ENCODE data around the gene KRTAP10-8. TPM values are rescaled to one million over a fixed set of nuclear protein-coding genes. Genes with fewer than 3 reads are reported as not detected.
"Not testable (repeated sequence)": the region's sequence is repeated elsewhere in the genome, so short reads cannot be mapped to it uniquely, and the experiment has no call there.

The KRTAP10-8 gene
- total RNA-seq, 2 donors from 2014 or later = not detected

DNA sequence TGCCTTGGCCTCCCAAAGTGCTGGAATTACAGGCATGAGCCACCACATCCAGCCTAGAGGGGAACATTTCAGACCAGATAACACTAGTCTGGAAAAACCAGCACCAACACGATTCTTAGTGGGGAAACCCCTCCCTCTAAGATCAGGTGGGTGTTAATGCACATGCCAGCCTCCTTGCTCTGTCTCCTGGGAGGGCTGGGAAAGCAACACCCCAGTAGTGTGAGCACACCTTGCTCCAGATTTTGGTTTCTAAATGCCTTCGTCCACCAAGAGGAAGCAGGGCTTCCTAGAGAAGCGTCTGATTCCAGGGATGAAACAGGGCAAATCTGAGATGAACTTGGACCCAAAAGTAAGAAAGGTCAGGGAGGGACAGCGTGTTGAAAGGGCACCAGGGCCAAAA lies 40.6 kb upstream of the KRTAP10-8 start:
- 88% methylated on average over 4 of the region's 4 CpGs for WGBS
- TF ChIP-seq POLR2AphosphoS5 (IDR thresholded peaks at IDR 0.05) (no peak), POLR2A (IDR thresholded peaks at IDR 0.05) (no peak)
- TF ChIP-seq, protein P1, sequence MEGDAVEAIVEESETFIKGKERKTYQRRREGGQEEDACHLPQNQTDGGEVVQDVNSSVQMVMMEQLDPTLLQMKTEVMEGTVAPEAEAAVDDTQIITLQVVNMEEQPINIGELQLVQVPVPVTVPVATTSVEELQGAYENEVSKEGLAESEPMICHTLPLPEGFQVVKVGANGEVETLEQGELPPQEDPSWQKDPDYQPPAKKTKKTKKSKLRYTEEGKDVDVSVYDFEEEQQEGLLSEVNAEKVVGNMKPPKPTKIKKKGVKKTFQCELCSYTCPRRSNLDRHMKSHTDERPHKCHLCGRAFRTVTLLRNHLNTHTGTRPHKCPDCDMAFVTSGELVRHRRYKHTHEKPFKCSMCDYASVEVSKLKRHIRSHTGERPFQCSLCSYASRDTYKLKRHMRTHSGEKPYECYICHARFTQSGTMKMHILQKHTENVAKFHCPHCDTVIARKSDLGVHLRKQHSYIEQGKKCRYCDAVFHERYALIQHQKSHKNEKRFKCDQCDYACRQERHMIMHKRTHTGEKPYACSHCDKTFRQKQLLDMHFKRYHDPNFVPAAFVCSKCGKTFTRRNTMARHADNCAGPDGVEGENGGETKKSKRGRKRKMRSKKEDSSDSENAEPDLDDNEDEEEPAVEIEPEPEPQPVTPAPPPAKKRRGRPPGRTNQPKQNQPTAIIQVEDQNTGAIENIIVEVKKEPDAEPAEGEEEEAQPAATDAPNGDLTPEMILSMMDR (IDR thresholded peaks at IDR 0.05) = no peak
- DNase-seq (ENCODE audit: low spot score) = no peak

DNA sequence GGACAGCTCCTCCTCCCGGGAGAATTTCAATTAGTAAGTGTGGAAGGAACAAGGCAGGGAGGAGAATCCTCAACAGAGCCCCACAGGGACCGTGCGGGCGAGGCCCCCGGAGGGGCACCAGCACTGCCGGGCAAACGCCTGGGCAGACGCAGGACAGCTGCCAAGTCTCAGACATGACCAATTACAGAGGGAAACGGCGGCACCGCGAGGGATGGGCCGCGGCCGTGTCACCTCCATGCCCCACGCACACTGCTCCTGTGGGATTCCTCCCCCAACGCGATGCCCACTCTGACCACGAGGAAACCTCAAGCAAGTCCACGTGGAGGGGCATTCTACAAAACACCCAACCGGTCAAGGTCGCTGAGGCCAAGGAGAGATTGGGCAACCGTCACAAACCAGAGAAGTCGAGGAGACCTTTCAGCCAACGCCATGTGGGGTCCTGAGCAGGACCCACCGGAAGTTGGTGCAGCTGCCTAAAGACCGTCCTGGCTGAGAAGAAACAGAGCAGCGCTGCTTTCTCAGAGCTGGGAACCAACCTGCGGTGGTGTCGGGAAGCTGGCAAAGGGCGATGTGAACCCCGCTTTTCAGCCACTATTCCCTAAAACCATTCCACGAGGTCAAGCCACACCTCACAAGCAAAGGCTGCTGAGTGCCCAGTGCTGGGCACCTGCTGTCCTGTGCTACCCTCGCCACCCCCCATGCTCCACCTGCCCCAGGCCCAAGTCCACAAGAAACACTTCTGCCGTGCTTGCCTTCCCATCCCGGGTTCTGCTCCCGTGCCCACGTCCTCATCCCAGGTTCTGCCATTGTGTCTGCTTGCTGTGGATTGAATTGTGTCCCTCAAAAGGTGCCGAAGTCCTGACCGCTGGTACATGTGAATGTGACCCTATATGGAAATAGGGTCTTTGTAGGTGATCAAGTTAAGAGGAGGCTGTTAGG lies 39.8 kb upstream of the KRTAP10-8 start:
- 92% methylated on average over 40 of the region's 40 CpGs for WGBS
- Histone ChIP-seq H3K36me3 (no peaks in the 10 kb centered on the region), H3K27ac (no peak overlapping the region), H3K4me3 (no peak overlapping the region), H3K27me3 (replicated peaks; ENCODE audit: insufficient read depth) (no peaks in the 10 kb centered on the region), H3K4me1 (replicated peaks) (no peaks in the 10 kb centered on the region), H3K9me3 (no peaks in the 10 kb centered on the region)
- DNase-seq (ENCODE audit: low spot score) = no peak
- intact Hi-C loops (cut with DNase I) = no loop called here
- TF ChIP-seq POLR2A (IDR thresholded peaks at IDR 0.05) (no peak), POLR2AphosphoS5 (IDR thresholded peaks at IDR 0.05) (no peak)
- TF ChIP-seq, protein P1 (IDR thresholded peaks at IDR 0.05) = no peak

More for the DNA sequence above, 40.6 kb upstream of the KRTAP10-8 start:
- Histone ChIP-seq H3K4me3 (no peak overlapping the region), H3K4me1 (replicated peaks) (no peaks in the 10 kb centered on the region), H3K27ac (no peak overlapping the region), H3K27me3 (replicated peaks; ENCODE audit: insufficient read depth) (no peaks in the 10 kb centered on the region), H3K9me3 (no peaks in the 10 kb centered on the region), H3K36me3 (no peaks in the 10 kb centered on the region)
- intact Hi-C loops (cut with DNase I) = no loop called here

DNA sequence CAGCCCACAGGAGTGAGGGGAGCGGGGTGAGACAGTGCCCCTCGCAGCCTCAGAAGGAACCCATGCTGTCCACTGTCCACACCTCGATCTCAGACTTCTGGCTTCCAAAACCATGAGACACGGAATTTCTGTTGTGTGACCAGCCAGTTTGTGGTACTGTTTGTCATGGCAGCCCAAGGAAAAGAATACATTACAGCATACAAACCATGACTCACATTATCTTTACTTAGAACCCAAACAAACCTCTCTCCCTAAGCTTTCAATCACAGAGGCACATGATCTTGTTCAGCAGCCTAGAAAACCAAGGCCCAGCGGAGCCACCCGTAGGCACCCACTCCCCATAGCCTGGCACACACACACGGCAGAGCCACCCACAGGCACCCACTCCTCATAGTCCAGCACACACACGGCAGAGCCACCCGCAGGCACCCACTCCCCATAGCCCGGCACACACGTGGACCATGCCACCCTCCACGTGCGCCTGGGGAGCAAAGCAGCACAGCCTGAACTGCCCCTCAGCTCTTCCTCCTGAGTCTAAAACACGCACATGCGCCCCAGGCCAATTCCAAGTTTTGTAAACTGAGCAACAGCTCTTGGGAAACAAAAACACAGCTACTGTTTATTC lies 38.8 kb upstream of the KRTAP10-8 start:
- Histone ChIP-seq H3K36me3 (no peaks in the 10 kb centered on the region), H3K9me3 (no peaks in the 10 kb centered on the region), H3K27me3 (replicated peaks; ENCODE audit: insufficient read depth) (no peaks in the 10 kb centered on the region), H3K27ac (no peak overlapping the region), H3K4me1 (replicated peaks) (no peaks in the 10 kb centered on the region), H3K4me3 (no peak overlapping the region)
- intact Hi-C loops (cut with DNase I) = no loop called here
- 86% methylated on average over 15 of the region's 15 CpGs for WGBS
- no peak for DNase-seq (ENCODE audit: low spot score)
- TF ChIP-seq, protein P1 (IDR thresholded peaks at IDR 0.05) = no peak
- TF ChIP-seq POLR2AphosphoS5 (IDR thresholded peaks at IDR 0.05) = no peak
- no peak for TF ChIP-seq POLR2A (IDR thresholded peaks at IDR 0.05)

DNA sequence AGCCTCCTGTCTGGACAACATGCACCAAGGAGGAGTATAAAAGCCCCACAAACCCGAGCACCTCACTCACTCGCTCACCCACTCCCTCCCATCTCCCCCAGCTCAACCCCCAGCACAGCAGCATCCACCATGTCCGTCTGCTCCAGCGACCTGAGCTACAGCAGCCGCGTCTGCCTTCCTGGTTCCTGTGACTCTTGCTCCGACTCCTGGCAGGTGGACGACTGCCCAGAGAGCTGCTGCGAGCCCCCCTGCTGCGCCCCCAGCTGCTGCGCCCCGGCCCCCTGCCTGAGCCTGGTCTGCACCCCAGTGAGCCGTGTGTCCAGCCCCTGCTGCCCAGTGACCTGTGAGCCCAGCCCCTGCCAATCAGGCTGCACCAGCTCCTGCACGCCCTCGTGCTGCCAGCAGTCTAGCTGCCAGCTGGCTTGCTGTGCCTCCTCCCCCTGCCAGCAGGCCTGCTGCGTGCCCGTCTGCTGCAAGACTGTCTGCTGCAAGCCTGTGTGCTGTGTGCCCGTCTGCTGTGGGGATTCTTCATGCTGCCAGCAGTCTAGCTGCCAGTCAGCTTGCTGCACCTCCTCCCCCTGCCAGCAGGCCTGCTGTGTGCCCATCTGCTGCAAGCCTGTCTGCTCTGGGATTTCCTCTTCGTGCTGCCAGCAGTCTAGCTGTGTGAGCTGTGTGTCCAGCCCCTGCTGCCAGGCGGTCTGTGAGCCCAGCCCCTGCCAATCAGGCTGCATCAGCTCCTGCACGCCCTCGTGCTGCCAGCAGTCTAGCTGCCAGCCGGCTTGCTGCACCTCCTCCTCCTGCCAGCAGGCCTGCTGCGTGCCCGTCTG lies 38.0 kb upstream of the KRTAP10-8 start, which contains the start of gene KRTAP10-4:
Gene KRTAP10-4, plus strand, starts transcription at position 100 of the 827 bp plus-strand sequence. Its CDS starts 30 bp downstream, at position 130.
- 53% methylated on average over 19 of the region's 25 CpGs for WGBS
- H3K27me3 ChIP-seq (replicated peaks; ENCODE audit: insufficient read depth); H3K36me3 ChIP-seq; H3K4me1 ChIP-seq (replicated peaks); intact Hi-C loops (cut with DNase I); DNase-seq (ENCODE audit: low spot score); H3K27ac ChIP-seq; H3K4me3 ChIP-seq; H3K9me3 ChIP-seq: not testable (repeated sequence)

Data from prostate gland (tissue), 2 donors.